GM21619 (cell line): ENCODE measurements around the gene N4BP2L1.
"Not testable (repeated sequence)": the region's sequence is repeated elsewhere in the genome, so short reads cannot be mapped to it uniquely, and the experiment has no call there.

Experiments
- ATAC-seq: cut with Tn5 transposase; IDR thresholded peaks from one replicate; pipeline ENCODE4 v1.9.1; 2021; ENCODE audit not compliant: unreplicated experiment

N4BP2L1 gene

DNA sequence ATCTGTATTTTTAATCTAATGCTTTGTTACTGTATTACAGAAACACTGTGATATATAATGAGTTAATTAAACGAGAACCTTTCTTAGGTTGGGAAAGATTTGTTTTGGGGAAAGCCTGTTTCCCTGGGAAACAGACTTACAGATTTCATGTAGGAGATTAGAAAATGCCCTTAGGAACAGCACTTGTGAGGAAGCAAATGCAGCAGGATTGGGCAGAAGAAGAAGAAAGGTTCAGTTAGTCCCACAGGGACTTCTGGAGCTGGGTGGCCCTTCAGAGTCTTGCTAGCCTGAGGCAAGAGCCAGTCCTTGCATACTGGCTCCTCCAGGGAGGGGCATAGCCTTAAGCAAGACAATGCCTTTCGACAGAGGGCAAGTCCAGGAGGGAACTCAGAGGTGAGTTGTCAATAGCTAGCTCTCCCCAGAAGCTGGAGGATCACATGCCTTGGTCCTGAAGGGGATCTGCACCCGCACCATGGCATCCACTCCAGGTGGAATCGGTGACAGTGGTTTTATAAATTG, 36.8 kb downstream of the N4BP2L1 start:
- no peak for ATAC-seq

GRCh38 chr13:32390484-32390883, 37.4 kb downstream of the N4BP2L1 start:
- ATAC-seq: no peak

DNA sequence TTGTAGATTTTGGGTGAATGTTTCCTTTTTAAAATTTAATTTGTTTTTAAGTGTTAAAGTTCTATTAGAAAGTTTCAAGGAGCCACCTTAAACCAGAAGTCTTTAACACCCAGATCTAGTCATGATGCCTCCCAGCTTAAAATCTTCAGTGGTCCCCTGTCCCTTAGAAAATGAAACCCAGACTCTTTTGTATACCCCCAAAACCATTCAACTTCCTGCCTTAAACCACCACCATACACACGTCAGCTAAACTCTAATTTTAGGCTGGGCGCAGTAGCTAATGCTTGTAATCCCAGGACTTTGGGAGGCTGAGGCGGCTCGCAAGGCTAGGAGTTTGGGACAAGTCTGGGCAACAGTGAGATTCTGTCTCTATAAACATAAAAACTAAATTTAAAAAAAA, 37.9 kb downstream of the N4BP2L1 start:
- peak; percentile 74 for ATAC-seq

DNA sequence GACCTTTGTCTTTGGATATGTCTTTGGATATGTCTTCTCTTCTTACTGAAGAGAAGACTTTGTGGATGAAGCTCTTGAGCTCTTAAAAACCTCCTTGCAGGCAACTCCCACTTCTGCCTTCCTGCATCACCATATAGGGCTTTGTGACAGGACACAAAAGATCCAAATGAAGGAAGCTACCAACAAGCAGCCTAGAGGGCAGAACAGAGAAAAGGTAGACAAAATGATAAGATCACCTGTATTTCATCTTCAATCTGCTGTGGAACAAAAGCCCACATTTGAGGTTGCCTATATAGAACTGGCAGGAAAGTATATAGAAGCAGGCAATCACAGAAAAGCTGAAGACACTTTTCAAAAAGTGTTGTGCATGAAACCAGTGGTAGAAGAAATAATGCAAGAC, 42.5 kb downstream of the N4BP2L1 start:
- no peak for ATAC-seq

- no peak for ATAC-seq
Observed at GRCh38 chr13:32384702-32385101, 43.2 kb downstream of the N4BP2L1 start.

- ATAC-seq: no peak
Observed at GRCh38 chr13:32383836-32384618, 43.9 kb downstream of the N4BP2L1 start.

DNA sequence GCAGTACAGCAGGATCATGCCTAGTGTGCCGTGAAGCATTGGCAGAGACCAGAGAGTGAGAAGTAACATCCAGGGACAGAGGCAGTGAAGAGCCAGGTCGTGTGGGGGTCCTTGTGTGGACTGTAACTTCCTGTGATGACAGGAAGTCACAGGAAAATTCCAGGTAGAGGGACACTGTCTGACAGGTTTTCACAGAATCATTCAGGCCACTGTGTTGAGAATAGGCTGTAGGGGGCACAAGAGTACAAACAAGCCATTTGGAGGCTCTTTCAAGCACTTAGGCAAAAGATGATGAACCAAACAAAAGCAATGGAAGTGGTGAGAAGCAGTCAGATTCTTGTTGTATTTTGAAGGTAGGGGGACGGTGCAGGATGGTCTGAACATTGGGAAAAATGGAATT, 46.4 kb downstream of the N4BP2L1 start:
- ATAC-seq: no peak

GRCh38 chr13:32378012-32378411, 49.9 kb downstream of the N4BP2L1 start:
- ATAC-seq: no peak

- no peak for ATAC-seq
Observed at GRCh38 chr13:32376642-32377415, 51.1 kb downstream of the N4BP2L1 start.

DNA sequence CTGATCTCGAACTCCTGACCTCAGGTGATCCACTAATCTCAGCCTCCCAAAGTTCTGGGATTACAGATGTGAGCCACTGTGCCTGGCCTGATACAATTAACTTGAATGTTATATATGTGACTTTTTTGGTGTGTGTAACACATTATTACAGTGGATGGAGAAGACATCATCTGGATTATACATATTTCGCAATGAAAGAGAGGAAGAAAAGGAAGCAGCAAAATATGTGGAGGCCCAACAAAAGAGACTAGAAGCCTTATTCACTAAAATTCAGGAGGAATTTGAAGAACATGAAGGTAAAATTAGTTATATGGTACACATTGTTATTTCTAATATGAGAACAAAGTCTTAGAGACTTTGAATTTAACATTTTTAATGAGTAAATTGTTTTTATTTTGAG, 57.1 kb downstream of the N4BP2L1 start:
- no peak for ATAC-seq

GRCh38 chr13:32362574-32362973, 65.4 kb downstream of the N4BP2L1 start:
- ATAC-seq: no peak

GRCh38 chr13:32355935-32356334, 72.0 kb downstream of the N4BP2L1 start:
- ATAC-seq: not testable (repeated sequence)

GRCh38 chr13:32354040-32354439, 73.9 kb downstream of the N4BP2L1 start:
- no peak for ATAC-seq

- not testable (repeated sequence) for ATAC-seq
Observed at GRCh38 chr13:32350839-32351441, 77.0 kb downstream of the N4BP2L1 start.
